ENCODE data around the gene ZDHHC7.

The ZDHHC7 gene

DNA sequence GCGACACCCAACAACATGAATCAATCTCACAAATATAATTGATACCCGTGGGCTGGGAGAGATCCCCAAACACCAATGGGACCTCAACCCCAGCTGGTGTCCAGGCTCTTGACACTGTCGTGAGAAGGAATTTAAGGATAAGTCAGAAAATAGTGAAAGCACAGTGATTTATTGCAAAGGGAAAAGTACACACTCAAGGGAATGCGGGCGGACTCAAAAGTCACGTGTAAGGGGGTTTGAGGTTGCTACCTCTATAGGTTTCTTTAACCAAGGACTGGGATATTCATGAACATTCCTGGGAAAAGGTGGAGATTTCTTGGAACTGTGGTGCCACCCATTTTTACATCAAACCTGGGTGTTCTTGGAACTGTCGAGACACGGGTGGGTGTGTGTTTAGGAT lies 6.3 kb upstream of the ZDHHC7 start:
- no peak for DNase-seq

GRCh38 chr16:85017151-85017550 lies 5.8 kb upstream of the ZDHHC7 start:
- no peak for DNase-seq

DNA sequence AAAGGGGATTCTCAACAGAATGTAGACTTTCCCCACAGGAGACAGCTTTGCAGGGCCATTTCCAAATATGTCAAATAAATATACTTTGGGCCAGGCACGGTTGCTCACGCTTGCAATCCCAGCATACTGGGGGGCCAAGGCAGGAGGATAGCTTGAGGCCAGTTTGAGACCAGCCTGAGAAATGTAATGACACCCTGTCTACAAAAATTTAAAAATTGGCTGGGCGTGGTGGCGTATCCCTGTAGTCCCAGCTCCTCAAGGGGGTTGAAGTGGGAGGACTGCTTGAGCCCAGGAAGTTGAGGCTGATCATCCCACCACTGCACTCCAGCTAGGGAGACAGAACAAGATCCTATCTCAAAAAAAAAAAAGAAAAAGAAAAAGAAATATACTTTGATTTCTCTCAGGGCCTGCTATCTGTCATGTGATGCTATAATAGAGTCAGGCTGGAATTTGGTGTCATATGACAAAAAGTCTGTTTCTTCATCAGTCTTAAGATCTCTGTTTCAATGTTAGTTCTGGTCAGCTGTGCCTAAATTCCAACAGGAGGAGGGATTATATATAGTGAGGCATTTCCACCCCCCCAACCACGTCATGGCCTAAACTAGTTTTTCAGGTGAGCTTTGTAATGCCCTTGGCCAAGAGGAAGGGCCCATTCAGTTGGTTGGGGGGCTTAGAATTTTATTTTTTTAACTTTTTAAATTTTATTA lies 4.3 kb upstream of the ZDHHC7 start:
- no peak for DNase-seq

GRCh38 chr16:85014311-85014710 lies 3.0 kb upstream of the ZDHHC7 start:
- no peak for DNase-seq

- no peak for DNase-seq
Measured at GRCh38 chr16:85011846-85012284, 530 bp upstream of the ZDHHC7 start.

DNA sequence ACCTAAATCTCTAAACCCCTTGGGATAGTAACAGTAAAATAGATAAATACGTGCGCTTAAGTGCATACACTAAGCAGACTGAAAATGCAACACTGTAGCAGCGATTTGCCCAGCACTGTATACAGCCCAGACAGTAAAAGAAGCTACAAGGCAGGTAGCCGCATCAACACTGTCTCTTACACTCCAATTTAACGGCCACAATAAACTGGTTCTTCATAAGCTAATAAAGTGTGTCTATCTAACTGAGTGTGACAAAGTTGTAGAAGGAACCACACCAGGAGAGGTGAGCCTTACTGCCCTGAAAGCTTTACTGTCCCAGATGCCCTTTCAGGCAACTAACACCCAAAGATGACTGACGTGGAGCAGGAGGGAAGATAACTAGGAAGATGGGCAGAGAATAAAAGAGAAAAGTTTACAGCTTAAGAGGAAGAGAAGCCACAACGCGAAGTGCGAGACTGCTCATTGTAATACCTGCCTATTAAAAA lies 847 bp downstream of the ZDHHC7 start:
- no peak for DNase-seq

- DNase-seq, result no peak
Measured at GRCh38 chr16:85008271-85008670, 3.1 kb downstream of the ZDHHC7 start.

GRCh38 chr16:85007496-85008214 lies 3.7 kb downstream of the ZDHHC7 start:
- DNase-seq, result no peak

DNA sequence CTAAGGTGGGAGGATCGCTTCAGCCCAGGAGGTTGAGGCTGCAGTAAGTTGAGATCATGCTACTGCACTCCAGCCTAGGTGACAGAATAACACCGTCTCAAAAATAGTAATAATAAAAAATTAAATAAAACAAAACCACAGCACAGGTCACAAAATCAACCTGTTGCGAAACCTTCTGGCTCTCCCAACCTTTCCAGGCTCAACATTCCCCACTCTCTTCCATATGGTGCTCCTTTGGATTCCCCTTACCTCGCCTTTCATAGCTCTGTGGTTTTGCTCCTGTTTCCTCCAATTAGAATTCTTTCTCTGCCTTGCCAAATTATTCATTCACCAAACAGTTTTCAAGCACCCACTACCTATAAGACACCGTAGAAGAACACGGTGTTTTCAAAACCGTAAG lies 4.7 kb downstream of the ZDHHC7 start:
- no peak for DNase-seq

DNA sequence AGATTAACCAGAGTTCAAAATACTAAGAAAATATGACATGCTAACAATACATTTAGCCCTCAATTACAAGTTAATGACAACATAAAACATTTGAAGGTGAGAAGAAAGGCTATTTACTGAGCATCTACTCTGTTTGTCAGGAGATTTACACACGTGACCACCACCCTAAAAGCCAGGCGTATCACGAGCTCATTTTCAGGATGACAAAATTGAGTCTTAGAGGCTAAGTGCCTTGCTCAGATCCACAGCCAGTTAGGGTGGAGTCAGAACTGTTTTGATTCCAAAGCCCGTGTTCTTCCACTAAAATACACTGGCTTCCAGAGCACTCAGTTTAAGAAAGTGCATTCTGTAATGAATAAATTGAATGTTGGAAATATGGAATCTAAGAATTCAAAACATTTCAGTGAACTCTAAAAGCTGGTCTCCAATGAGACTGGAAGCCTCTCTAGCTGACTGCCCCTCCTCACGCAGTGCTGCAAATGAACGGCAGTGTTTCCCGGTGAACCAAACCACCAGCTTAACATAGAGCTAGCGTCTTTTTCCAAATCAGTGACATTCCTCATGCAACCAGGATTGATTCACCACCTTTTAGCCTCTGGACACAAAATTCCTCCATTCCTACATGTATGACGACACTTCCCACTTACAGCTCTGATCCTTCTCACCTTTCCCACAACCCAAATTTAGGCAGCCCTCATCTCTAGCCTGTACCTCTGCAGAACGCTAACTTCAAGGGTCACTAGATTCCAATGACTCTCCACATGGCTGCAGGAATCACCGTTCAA lies 5.9 kb downstream of the ZDHHC7 start:
- peak; percentile 56 for DNase-seq

GRCh38 chr16:85004587-85005205 lies 6.6 kb downstream of the ZDHHC7 start:
- DNase-seq, result peak; percentile 43

DNA sequence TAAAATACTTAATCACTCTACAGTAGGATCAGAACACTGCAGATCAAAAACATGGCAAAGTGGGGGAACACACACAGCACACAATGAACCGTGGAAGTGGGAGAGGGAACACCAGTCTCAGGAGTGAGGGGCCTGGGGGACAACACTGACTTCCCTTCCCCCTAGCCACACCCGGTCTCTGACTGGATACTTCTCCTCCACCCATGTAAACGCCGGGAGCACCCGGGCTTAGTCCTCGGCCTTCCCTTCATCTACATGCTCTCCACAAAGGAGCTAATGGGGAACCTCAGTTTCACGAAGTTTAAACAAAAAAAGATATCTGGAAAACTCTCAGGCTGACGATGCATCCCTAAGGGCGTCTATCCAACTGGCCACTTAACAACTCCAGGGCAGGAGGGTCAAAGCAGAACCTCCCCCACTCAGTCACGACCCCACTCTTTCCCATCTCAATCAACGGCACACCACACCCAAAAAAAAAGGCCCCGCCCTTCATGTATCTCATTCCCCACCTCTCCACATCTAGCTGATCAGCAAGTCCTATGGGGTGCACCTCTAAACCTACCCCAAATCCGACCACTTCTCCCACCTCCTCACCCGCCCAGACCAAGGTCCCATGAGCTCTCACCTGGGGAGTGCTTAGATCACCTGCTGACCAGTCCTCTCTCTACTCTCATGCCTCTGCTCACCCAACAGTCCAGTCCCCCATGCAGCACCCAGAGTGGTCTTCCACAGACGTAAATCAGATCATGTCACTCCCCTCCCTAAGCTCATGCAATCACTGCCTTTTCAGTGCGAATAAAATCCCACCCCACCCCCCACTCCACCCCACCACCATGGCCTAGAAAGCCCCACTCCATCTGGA lies 7.4 kb downstream of the ZDHHC7 start:
- DNase-seq, result no peak

- no peak for DNase-seq
Measured at GRCh38 chr16:85003076-85003475, 8.3 kb downstream of the ZDHHC7 start.

- peak; percentile 32 for DNase-seq
Measured at GRCh38 chr16:85002608-85003007, 8.7 kb downstream of the ZDHHC7 start.

GRCh38 chr16:85002099-85002541 lies 9.2 kb downstream of the ZDHHC7 start:
- DNase-seq, result no peak

GRCh38 chr16:84999857-85000480 lies 11.4 kb downstream of the ZDHHC7 start:
- no peak for DNase-seq

DNA sequence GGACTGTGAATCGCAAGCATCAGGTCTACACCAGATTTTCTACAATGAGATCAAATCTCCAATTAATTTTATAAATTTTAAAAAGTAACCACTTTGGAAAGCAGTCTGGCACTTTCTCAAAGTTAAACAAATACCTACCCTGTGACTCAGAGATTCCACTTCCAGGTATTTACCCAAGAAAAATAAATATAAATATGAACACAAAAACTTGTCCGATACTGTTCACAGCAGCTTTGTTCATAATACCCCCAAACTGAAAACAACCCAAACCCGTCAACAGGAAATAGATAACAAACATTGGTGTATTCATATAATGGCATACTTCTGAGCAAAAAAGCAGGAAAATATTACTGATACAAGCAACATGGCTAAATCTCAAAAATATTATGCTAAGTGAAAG lies 12.1 kb downstream of the ZDHHC7 start:
- no peak for DNase-seq

DNA sequence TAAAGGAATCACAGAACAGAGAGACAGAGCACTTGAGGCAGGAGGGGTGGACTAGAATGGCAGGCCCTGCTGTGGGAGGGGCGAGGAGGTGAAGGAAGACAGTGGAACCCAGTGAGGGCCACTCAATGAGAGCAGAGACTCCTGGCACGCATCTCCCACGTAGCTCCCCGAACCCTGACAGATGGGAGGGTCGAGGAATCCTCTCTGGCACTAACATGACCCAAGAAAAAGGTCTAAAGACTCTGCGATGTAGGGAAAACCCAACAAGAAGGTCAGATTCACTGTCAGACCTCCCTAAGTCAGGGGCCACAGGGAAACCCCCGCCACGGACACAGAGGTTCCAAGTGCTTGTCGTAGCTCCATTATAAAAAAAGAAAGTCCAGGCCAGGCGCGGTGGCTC lies 15.0 kb downstream of the ZDHHC7 start:
- DNase-seq, result no peak

- DNase-seq, result no peak
Measured at GRCh38 chr16:84995663-84996062, 15.7 kb downstream of the ZDHHC7 start.

- no peak for DNase-seq
Measured at GRCh38 chr16:84993926-84994325, 17.4 kb downstream of the ZDHHC7 start.

DNA sequence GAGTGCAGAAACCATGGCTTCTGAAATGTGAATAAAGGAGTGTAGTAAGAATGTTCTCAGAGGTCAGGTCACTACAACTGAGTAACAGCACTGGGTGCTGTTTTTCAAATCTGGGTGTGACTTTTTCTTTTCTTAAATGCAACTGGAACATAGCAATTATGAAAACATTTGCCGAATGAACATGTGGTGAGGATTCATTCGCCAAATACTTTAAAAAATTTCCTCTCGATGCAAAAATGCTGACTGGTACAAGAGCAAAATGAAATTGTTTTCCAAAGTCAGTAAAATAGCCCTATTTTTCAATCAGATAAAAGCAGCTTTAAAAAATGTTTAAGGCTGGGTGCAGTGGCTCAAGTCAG lies 18.6 kb downstream of the ZDHHC7 start:
- no peak for DNase-seq

DNA sequence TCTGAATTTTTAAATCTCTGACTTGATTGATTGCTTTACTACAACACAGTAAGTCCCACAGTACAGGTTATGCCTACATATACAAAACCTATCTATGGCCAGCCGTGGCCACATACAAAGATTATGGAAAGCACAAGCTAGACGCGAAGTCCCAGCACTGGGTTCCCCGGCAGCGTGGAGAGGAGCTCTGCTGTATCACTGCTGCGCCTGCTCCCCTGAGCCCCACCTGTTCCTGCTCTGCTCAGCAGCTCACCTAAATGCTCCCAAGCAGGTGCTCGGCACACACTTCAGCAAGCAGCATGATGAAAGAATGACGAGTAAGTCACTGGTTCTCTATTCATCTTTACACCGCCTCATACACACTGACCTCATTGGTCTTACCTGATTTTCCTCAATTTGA lies 20.6 kb downstream of the ZDHHC7 start:
- DNase-seq, result no peak

All from eye (tissue), 1 donor.